Retina (tissue), 1 donor: Measurements from ENCODE around the gene TNN.
"Not testable (repeated sequence)": the region's sequence is repeated elsewhere in the genome, so short reads cannot be mapped to it uniquely, and the experiment has no call there.

Experiments used
- DNase-seq: peaks from one replicate; pipeline ENCODE4 v3.0.0-alpha.2; 2016

Gene TNN, protein sequence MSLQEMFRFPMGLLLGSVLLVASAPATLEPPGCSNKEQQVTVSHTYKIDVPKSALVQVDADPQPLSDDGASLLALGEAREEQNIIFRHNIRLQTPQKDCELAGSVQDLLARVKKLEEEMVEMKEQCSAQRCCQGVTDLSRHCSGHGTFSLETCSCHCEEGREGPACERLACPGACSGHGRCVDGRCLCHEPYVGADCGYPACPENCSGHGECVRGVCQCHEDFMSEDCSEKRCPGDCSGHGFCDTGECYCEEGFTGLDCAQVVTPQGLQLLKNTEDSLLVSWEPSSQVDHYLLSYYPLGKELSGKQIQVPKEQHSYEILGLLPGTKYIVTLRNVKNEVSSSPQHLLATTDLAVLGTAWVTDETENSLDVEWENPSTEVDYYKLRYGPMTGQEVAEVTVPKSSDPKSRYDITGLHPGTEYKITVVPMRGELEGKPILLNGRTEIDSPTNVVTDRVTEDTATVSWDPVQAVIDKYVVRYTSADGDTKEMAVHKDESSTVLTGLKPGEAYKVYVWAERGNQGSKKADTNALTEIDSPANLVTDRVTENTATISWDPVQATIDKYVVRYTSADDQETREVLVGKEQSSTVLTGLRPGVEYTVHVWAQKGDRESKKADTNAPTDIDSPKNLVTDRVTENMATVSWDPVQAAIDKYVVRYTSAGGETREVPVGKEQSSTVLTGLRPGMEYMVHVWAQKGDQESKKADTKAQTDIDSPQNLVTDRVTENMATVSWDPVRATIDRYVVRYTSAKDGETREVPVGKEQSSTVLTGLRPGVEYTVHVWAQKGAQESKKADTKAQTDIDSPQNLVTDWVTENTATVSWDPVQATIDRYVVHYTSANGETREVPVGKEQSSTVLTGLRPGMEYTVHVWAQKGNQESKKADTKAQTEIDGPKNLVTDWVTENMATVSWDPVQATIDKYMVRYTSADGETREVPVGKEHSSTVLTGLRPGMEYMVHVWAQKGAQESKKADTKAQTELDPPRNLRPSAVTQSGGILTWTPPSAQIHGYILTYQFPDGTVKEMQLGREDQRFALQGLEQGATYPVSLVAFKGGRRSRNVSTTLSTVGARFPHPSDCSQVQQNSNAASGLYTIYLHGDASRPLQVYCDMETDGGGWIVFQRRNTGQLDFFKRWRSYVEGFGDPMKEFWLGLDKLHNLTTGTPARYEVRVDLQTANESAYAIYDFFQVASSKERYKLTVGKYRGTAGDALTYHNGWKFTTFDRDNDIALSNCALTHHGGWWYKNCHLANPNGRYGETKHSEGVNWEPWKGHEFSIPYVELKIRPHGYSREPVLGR (N-terminal part only)

GRCh38 chr1:175067362-175068106 lies at the start of gene TNN:
TSS of gene TNN (plus strand) at chr1:175067833. CDS start at chr1:175077419, 9,586 bp downstream.
- no peak for DNase-seq

DNA sequence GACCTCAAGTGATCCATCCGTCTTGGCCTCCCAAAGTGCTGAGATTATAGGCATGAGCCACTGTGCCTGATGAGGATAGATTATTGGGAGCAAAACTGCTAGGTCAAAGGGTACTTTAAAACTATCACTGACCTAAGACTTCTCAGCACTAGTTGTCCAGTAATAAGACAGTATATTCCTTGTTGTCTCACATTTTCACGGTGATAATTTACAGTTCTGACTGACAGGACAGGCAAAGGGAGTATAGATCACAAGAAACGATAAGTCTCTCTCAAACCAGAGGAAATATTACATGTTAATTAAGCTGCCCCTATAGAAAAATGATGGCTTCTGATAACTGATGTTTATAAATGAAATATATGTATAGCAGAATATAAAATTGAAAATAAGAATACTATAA lies 48.1 kb upstream of the TNN start:
- no peak for DNase-seq

DNA sequence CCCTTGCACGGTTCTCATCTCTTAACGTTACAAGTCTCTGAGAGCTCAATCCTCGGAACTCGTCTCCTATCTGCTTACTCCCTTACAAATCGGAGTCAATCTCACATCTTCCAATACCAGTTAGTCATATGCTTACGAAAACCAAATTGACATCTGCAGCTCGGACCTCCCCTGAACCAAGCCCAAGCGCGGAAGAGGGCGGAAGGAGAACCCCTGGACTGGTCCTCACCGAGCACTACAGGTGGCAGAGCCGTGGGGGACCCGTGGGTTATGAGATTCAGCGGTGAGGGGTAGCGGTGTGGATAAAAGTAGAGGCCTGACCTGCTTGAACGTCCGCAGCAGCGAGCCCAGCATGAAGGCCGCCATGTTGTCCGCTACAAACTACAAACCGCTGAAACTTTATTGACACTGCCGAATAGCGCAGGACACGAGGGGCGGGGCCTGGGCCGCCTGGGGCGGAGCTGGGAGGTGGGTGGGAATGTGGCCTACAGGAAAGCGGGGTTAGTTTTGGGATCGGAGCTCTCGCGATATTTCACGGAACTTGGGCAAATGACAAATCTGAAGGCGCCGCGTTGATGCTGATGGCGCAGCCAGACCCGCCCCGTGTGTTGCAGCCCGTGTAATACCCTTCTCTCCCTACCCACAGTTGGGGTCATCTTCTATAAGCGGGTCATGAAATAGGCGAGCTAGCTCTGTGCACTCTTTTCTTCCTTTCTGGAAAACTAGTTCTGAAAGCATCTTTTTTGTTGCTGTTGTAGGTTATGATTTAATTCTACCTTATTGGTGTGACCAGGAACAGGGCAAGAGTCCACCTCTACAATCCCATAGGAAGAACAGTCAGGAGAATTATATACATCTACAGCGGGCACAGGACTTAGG lies 44.4 kb upstream of the TNN start, which contains the start of gene MRPS14:
MRPS14 (minus strand) TSS at position 383 of the 879 bp plus-strand sequence; CDS start at position 366, 17 bp downstream.
- DNase-seq = peak; percentile 96

- not testable (repeated sequence) for DNase-seq
These were observed 43.8 kb upstream of the TNN start for GRCh38 chr1:175023922-175024242.

GRCh38 chr1:175024773-175025172 lies 42.9 kb upstream of the TNN start:
- no peak for DNase-seq

DNA sequence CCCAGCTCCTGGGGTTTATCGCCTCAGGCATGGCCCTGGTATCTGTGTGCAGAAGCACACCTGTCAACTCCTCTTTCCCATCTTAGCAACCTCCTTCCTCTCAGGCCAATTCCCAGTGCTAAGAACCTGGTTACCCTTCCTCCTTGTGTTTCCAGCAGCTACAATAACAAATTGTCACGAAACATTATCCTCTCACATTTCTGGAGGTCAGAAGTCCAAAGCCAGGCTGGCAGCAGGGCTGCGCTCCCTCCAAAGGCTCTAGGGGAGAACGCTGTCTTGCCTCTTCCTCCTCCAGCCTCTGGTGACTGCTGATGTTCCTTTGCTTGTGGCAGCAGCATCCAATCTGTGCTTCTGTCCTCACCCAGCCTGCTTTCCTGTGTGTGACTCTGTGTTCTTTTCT lies 33.7 kb upstream of the TNN start:
- no peak for DNase-seq

DNA sequence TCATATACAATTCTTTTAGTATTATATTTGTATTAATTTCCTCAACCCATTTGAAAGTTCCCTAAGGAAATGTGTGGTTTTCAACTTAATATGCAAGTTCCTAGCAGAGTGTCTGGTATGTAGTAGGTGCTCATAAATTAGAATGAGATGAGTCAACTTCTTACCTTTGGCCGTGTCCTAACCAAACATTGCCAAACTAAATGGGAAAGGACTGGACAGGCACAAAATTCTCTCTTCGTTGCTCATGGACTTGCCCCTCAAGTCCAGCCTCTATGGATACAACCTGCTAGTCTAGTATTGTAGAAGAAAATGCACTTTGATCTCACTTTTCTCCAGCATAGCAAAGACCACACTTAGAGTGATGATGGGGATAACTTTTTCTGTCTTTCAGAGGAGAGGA lies 32.9 kb upstream of the TNN start:
- no peak for DNase-seq

- DNase-seq = no peak
These were observed 31.8 kb upstream of the TNN start for GRCh38 chr1:175035865-175036264.

GRCh38 chr1:175036476-175036875 lies 31.2 kb upstream of the TNN start:
- no peak for DNase-seq

DNA sequence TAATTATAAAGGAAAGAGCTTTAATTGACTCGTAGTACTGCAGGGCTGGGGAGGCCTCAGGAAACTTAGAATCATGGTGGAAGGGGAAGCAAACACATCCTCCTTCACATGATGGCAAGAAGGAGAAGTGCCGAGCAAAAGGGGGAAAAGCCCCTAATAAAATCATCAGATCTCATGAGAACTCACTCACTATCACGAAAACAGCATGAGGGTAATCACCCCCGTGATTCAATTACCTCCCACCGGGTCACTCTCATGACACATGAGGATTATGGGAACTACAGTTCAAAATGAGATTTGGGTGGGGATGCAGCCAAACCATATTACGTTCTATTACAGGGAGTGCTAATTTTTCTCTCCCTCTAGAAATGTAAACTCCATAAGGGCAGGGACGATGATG lies 30.2 kb upstream of the TNN start:
- DNase-seq = no peak

DNA sequence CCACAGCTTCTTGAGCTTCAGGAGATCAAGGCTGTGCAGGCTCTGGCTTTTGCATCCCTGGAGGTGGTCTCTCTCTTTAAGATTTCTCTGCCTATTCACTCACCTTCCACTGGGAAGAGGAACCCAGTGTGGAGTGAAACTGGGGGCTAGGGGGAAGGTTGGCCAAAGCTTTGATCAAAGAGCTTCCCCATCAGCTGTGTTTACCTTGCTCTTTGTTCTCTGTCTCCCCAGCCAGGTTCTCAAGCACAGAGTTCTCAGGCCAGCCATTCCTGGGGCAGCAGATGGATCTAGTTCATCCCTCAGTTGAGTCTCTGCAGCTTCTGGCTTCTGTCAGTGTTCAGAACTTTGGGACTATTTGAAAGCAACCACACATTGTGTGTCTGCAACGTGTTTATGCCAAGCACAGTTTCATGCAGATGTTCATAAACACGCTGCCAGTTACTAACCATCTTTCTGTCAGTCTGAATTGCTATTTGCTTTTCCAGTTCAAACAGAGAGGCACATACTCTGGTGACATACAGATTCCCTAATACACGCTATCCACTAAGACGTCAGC lies 27.2 kb upstream of the TNN start:
- DNase-seq = no peak

DNA sequence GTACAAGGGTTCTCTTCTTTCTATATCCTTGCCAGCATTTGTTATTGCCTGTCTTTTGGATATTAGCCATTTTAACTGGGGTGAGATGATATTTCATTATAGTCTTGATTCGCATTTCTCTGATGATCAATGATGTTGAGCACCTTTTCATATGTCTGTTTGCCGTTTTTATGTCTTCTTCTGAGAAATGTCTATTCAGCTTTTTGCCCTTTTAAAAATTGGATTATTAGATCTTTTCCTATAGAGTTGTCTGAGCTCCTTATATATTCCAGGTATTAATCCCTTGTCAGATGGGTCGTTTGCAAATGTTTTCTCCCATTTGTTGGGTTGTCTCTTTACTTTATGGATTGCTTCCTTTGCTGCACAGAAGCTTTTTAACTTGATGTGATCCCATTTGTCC lies 25.0 kb upstream of the TNN start:
- no peak for DNase-seq

DNA sequence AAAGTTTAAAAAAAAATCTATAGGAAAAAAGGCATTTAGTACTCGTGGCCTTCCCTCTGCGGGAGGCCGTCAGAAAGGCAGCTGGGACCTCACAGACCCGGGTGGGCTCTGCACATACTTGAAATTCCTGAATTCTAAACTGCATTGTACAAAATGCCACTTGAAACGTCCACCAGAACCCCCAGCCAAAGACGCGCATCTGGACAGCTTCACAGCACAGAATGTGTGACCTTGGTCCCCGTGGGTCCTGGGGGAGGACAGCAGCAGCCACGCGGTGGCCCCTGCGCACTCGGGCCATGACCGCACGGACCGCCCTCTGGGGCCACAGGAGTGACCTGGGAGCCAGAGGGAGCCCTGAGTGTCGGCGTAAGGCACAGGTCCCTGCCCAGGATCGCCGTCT lies 23.8 kb upstream of the TNN start:
- DNase-seq = no peak

GRCh38 chr1:175044591-175044990 lies 23.0 kb upstream of the TNN start:
- not testable (repeated sequence) for DNase-seq

DNA sequence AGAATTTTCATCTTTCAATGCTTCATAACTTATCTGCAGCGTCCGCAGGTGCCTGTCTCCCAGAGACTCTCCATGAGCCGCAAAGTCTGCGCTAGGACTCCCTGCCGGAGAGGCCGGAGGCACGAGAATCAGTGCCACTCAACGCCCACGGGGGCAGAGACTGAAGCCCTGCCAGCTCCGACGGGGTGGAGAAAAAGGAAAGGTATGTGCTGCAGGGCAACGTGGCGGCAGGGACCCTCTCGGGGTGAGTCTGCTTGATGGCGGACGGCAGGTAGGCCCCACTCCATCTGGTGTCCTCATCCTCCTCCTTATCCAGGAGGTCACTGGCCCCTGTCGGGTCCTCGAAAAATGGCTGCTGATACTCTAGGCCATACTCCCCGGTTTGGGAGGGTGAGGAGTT lies 22.5 kb upstream of the TNN start:
- DNase-seq = no peak

- no peak for DNase-seq
These were observed 22.1 kb upstream of the TNN start for GRCh38 chr1:175045519-175045918.

DNA sequence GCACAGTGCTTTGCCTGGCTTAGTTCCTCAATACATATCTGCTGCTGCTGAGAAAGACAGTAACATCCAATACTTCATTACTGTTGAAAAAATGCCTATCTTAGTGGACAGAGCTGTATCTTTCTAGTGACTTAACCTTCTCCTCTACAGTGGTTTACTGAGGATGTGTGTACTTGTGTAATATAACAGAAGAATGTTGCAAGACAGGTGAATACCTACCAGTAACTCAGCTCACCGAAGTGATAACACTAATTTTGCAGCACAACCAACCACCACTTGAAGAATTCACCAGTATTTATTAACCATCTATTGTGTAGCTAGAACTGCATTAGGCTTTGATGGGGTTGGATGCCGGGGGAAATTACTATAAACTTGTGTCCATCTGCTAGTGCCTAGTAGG lies 16.6 kb upstream of the TNN start:
- no peak for DNase-seq

DNA sequence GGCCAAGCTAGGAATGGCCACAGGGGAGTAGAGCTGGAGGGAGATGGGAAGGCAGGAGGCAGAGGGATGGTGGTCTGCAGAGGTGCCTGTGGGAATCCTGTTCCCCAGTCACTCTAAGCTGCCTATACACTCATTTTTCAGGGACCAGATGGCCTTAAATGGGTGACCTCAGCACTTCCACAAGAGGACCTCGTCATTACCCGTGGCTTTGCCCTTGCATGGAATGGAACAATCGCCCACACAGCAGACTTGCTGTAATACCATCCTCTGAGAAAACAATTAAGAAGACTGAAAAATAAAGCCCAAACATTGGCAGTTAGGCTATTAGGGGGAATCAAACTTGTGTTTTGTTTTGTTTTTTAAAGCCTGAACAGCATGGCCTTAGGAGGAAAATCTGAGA lies 12.9 kb upstream of the TNN start:
- DNase-seq = no peak

GRCh38 chr1:175062339-175062738 lies 5.3 kb upstream of the TNN start:
- DNase-seq = no peak

GRCh38 chr1:175062858-175063257 lies 4.8 kb upstream of the TNN start:
- DNase-seq = no peak

DNA sequence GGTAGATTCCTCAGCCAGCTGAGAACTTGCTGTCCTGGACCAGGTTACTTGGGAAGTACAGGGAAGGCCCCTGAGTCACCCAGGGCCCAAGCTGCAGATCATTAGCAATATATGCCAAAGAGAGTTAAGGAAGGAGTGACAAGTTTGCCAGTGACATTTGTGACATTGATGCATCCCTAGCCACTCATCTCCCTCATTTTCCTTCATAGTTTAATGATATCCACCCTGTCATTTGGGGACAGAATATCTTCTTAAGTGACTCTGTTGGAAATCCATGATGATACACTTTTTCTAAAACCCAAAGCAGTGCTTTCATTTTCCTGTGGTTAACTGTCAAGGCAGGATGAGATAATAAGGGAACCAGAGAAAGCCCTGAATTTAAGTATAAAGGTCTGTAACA lies 3.2 kb downstream of the TNN start:
- DNase-seq = no peak
